Colonic mucosa (tissue), 4 donors: ENCODE data around the gene ANAPC2. TPM values are rescaled to one million over a fixed set of nuclear protein-coding genes. Genes with fewer than 3 reads are reported as not detected.

Experiments used
- DNase-seq: peaks from one replicate; pipeline ENCODE4 v3.0.0-alpha.2; 2020
- H3K27ac ChIP-seq: fragments of 200-600 bp; one replicate; pipeline ENCODE4 v1.8.0; 2021
- H3K27me3 ChIP-seq: fragments of 200-600 bp; one replicate; pipeline ENCODE4 v1.8.0; 2021
- H3K36me3 ChIP-seq: fragments of 200-600 bp; one replicate; pipeline ENCODE4 v1.8.0; 2021
- H3K4me1 ChIP-seq: fragments of 200-600 bp; one replicate; pipeline ENCODE4 v1.8.0; 2021; ENCODE audit warnings: mild to moderate bottlenecking
- H3K4me3 ChIP-seq: fragments of 200-600 bp; one replicate; pipeline ENCODE4 v1.8.0; 2021
- H3K9ac ChIP-seq, 2 donors: one replicate each; pipeline ENCODE4 v1.7.0; 2013; ENCODE audit warnings: control low read depth in 2 of 2, low read depth in 2 of 2, low read length in 2 of 2
- H3K9me3 ChIP-seq: fragments of 200-600 bp; one replicate; pipeline ENCODE4 v1.8.0; 2021
- intact Hi-C: fragments of 100-400 bp; cut with DNase I; formaldehyde crosslinking; loops from one replicate; pipeline ENCODE4 v1.14.1; 2022
- total RNA-seq, 2 donors: library from RNA; stranded (reverse); fragmentation: NEBNext Ultra II Directional in 1 of 2; extraction: Animal tissue kit (Norgen Biotek cat#: 25700) in 1 of 2; gene quantifications; one replicate each; pipeline ENCODE4 v1.2.1, GENCODE V29; 2021
- TF ChIP-seq, protein P1 (sequence below): fragments of 200-600 bp; IDR thresholded peaks from one replicate; pipeline ENCODE4 v1.8.0; 2022; ENCODE audit warnings: antibody characterized with exemption, mild to moderate bottlenecking
- donor health status: healthy.
- donor health status: DM: no; HTN: no; CAD: no.
- donor health status: DM: no; HTN: no; CAD: no.

Gene ANAPC2
- total RNA-seq, 2 donors from 2014 or later = 33.8 to 67.8 TPM

DNA sequence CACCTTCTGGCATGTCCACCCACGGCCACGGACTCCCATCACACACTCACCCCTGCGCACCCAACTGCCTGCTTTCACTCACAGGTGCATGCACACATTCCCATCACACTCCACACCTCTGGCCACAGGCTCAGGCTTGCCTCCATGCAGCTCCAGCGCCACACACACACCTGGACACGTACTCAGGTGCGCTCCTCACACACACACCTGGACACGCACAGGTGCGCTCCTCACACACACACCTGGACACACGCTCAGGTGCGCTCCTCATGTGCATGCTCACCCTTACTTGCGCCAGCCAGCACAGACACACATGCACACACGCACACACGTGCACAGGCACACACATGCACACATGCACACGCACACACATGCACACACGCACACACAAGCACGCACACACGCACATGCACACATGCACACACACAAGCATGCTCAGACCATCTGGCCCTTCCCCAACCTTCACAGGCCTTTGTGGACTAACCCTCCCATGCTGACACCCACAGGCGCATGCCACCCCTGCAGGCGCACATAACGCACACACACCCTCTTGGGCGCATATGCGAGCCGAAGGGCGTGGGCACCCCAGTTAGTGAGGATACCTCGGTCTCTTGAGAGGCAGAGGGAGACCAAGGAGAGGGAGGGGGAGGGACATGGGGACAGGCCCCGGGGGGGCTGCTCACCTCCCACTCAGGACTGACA is 41.1 kb downstream of the ANAPC2 start:
- Histone ChIP-seq H3K9me3 (no peaks in the 10 kb centered on the region), H3K36me3 (no peaks in the 10 kb centered on the region), H3K4me1 (no peaks in the 10 kb centered on the region), H3K9ac (no peak overlapping the region), H3K27ac (no peak overlapping the region), H3K4me3 (no peak overlapping the region), H3K27me3 (peaks cover 4% of the 10 kb centered on the region)
- intact Hi-C loops = no loop called here
- TF ChIP-seq, protein P1, sequence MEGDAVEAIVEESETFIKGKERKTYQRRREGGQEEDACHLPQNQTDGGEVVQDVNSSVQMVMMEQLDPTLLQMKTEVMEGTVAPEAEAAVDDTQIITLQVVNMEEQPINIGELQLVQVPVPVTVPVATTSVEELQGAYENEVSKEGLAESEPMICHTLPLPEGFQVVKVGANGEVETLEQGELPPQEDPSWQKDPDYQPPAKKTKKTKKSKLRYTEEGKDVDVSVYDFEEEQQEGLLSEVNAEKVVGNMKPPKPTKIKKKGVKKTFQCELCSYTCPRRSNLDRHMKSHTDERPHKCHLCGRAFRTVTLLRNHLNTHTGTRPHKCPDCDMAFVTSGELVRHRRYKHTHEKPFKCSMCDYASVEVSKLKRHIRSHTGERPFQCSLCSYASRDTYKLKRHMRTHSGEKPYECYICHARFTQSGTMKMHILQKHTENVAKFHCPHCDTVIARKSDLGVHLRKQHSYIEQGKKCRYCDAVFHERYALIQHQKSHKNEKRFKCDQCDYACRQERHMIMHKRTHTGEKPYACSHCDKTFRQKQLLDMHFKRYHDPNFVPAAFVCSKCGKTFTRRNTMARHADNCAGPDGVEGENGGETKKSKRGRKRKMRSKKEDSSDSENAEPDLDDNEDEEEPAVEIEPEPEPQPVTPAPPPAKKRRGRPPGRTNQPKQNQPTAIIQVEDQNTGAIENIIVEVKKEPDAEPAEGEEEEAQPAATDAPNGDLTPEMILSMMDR = no peak
- DNase-seq = no peak

- Histone ChIP-seq H3K9ac (no peak overlapping the region), H3K4me1 (no peaks in the 10 kb centered on the region), H3K9me3 (no peaks in the 10 kb centered on the region), H3K36me3 (no peaks in the 10 kb centered on the region), H3K4me3 (no peak overlapping the region), H3K27me3 (peaks cover 9% of the 10 kb centered on the region), H3K27ac (no peak overlapping the region)
- TF ChIP-seq, protein P1 = no peak
- no peak for DNase-seq
- intact Hi-C loops = no loop called here
Measured at GRCh38 chr9:137146527-137146918, 41.8 kb downstream of the ANAPC2 start.

- peaks cover 14% of the 10 kb centered on the region for H3K27me3 ChIP-seq
- intact Hi-C loops = no loop called here
- TF ChIP-seq, protein P1 = no peak
- H3K4me1 ChIP-seq = no peaks in the 10 kb centered on the region
- H3K36me3 ChIP-seq = no peaks in the 10 kb centered on the region
- H3K27ac ChIP-seq = no peak overlapping the region
- no peaks in the 10 kb centered on the region for H3K9me3 ChIP-seq
- H3K4me3 ChIP-seq = no peak overlapping the region
- no peak overlapping the region for H3K9ac ChIP-seq
- no peak for DNase-seq
Measured at GRCh38 chr9:137145731-137146526, 42.4 kb downstream of the ANAPC2 start.

- no peak for DNase-seq
- TF ChIP-seq, protein P1 = no peak
- H3K9ac ChIP-seq = no peak overlapping the region
- no peaks in the 10 kb centered on the region for H3K36me3 ChIP-seq
- no peak overlapping the region for H3K4me3 ChIP-seq
- H3K9me3 ChIP-seq = no peaks in the 10 kb centered on the region
- H3K27ac ChIP-seq = no peak overlapping the region
- peaks cover 32% of the 10 kb centered on the region for H3K27me3 ChIP-seq
- intact Hi-C loops = no loop called here
- no peaks in the 10 kb centered on the region for H3K4me1 ChIP-seq
Measured at GRCh38 chr9:137143459-137143858, 44.9 kb downstream of the ANAPC2 start.

DNA sequence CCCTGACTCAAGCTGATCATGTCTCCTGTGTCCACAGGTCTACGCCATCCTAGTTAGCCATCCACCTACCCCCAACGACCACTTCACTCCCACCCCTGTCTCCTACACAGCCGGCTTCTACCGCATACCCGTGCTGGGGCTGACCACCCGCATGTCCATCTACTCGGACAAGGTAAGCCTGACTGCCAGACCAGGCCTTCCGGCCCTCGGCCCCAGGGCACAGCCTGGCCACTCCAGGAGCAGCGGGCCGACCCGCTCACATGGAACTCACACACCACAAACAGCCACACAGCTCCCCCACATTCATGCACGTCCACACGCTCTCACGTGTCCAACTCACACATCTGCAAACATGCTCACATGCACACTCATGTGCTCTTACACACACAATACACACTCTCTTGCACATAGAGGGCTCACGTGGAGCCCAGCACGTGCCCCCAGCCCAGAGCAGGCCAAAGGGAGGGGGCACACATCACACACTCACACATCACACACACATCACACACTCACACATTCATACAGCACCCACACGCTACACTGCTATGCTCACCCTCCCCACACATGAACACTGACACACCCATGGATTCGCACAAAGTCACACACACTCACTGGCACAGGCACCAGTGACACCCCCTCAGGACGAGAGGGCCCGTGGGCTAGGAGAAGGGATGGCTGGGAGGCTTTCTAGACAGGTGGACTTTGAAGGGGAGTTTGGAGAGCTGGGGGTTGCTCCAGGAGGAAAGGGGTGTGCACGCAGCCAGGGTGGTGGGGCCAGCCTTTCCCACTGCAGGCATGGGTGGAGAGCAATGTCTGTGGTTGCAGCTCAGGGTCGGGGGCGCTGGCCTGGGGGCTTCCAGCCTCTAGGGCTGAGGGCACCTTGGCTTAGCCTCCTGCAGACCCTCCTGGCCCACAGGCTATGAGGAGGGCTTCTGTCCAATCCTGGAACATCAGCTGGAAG is 46.1 kb downstream of the ANAPC2 start:
- H3K27me3 ChIP-seq = peaks cover 40% of the 10 kb centered on the region

More for the DNA sequence above, 46.1 kb downstream of the ANAPC2 start:
- DNase-seq = no peak
- Histone ChIP-seq H3K27ac (no peak overlapping the region), H3K4me1 (no peaks in the 10 kb centered on the region), H3K4me3 (no peak overlapping the region), H3K36me3 (no peaks in the 10 kb centered on the region), H3K9me3 (no peaks in the 10 kb centered on the region), H3K9ac (no peak overlapping the region)
- TF ChIP-seq, protein P1 = no peak
- intact Hi-C loops = no loop called here
